HCT116 (cell line): ENCODE data around the gene TMCO6.

Experiments
- JUND ChIP-seq: IDR thresholded peaks from 2 replicates; pipeline ENCODE4 v1.6.1; 2012
- POLR2AphosphoS5 ChIP-seq: IDR thresholded peaks from 2 replicates; pipeline ENCODE4 v1.6.1; 2011; ENCODE audit warnings: mild to moderate bottlenecking, low read depth, low read length, moderate library complexity
- TF ChIP-seq, protein P1 (sequence below), 3 experiments: fragments of 200-600 bp in 1 of 3; sonication (generic) in 1 of 3; IDR thresholded peaks in 2 of 3; conservative IDR thresholded peaks in 1 of 3; 2 replicates each; pipeline ENCODE4 v1.5.1; 2012 to 2017; ENCODE audit warnings: low read depth in 2 of 3, low read length in 2 of 3, antibody characterized with exemption in 1 of 3, borderline replicate concordance in 1 of 3, control low read depth in 1 of 3, mild to moderate bottlenecking in 1 of 3, mixed read lengths in 1 of 3, mixed run types in 1 of 3, moderate library complexity in 1 of 3; ENCODE audit not compliant: insufficient read depth in 1 of 3
- TF ChIP-seq, protein P2 (sequence below): IDR thresholded peaks from 2 replicates; pipeline ENCODE4 v1.6.1; 2012; ENCODE audit warnings: low read depth
- TF ChIP-seq, protein P3 (sequence below): IDR thresholded peaks from 2 replicates; pipeline ENCODE4 v1.6.1; 2012
- TF ChIP-seq, protein P4 (sequence below): IDR thresholded peaks from 2 replicates; pipeline ENCODE4 v1.6.1; 2012

DNA sequence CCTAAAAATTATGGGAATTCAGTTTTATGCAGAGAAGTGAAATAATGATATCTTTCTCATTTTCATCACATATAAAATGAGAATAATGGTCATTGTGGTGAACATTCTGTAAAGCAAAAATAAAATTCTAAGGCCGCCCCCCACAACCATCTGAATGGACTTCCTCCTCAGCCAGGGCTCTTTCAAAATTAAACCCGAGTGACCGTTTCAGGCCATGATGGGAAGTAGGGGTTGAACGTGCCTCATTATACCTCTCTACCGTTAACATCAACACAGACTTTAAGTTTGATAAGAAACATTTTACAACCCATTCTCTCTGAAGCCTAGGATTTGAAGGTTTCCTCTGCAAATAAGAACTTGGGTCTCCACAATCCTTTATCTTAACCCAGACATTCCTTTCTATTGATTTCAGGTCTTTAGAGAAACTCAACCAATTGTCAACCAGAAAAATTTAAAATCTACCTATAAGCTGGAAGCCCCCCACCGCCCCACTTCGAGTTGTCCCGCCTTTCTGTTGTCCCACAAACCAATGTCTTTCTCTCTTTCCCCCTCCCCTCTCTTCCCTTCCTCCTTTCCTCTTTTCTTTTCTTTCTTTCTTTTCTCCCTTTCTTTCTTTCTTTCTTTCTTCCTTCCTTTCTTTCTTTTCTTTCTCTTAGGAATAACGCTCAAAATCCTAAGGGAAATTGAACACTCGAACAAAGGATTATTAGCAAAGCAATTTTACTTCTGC lies 1.7 kb upstream of the TMCO6 start:
- TF ChIP-seq, protein P1, sequence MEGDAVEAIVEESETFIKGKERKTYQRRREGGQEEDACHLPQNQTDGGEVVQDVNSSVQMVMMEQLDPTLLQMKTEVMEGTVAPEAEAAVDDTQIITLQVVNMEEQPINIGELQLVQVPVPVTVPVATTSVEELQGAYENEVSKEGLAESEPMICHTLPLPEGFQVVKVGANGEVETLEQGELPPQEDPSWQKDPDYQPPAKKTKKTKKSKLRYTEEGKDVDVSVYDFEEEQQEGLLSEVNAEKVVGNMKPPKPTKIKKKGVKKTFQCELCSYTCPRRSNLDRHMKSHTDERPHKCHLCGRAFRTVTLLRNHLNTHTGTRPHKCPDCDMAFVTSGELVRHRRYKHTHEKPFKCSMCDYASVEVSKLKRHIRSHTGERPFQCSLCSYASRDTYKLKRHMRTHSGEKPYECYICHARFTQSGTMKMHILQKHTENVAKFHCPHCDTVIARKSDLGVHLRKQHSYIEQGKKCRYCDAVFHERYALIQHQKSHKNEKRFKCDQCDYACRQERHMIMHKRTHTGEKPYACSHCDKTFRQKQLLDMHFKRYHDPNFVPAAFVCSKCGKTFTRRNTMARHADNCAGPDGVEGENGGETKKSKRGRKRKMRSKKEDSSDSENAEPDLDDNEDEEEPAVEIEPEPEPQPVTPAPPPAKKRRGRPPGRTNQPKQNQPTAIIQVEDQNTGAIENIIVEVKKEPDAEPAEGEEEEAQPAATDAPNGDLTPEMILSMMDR (IDR thresholded peaks at IDR 0.05 in 2 of 3, conservative IDR thresholded peaks at IDR 0.05 in 1 of 3; ENCODE audit: borderline replicate concordance in 1 of 3, insufficient read depth in 1 of 3, low read depth in 2 of 3, low read length in 2 of 3), result no peak
- TF ChIP-seq JUND (no peak), POLR2AphosphoS5 (no peak)
- TF ChIP-seq, protein P2, sequence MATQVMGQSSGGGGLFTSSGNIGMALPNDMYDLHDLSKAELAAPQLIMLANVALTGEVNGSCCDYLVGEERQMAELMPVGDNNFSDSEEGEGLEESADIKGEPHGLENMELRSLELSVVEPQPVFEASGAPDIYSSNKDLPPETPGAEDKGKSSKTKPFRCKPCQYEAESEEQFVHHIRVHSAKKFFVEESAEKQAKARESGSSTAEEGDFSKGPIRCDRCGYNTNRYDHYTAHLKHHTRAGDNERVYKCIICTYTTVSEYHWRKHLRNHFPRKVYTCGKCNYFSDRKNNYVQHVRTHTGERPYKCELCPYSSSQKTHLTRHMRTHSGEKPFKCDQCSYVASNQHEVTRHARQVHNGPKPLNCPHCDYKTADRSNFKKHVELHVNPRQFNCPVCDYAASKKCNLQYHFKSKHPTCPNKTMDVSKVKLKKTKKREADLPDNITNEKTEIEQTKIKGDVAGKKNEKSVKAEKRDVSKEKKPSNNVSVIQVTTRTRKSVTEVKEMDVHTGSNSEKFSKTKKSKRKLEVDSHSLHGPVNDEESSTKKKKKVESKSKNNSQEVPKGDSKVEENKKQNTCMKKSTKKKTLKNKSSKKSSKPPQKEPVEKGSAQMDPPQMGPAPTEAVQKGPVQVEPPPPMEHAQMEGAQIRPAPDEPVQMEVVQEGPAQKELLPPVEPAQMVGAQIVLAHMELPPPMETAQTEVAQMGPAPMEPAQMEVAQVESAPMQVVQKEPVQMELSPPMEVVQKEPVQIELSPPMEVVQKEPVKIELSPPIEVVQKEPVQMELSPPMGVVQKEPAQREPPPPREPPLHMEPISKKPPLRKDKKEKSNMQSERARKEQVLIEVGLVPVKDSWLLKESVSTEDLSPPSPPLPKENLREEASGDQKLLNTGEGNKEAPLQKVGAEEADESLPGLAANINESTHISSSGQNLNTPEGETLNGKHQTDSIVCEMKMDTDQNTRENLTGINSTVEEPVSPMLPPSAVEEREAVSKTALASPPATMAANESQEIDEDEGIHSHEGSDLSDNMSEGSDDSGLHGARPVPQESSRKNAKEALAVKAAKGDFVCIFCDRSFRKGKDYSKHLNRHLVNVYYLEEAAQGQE, result no peak
- TF ChIP-seq, protein P3, sequence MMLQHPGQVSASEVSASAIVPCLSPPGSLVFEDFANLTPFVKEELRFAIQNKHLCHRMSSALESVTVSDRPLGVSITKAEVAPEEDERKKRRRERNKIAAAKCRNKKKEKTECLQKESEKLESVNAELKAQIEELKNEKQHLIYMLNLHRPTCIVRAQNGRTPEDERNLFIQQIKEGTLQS, result no peak
- TF ChIP-seq, protein P4, sequence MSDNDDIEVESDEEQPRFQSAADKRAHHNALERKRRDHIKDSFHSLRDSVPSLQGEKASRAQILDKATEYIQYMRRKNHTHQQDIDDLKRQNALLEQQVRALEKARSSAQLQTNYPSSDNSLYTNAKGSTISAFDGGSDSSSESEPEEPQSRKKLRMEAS, result no peak
